ENCODE results near the gene CDO1.

Gene CDO1

GRCh38 chr5:115817386-115817785 is 927 bp upstream of the CDO1 start:
- no peak for DNase-seq (ENCODE audit: extremely low read depth, low read depth)
- no peak overlapping the region for H3K4me3 ChIP-seq (replicated peaks; ENCODE audit: low read depth, low read length)

GRCh38 chr5:115815693-115816225 is 700 bp downstream of the CDO1 start:
- no peak for DNase-seq (ENCODE audit: extremely low read depth, low read depth)
- TF ChIP-seq CTCF (IDR thresholded peaks at IDR 0.05; ENCODE audit: low read depth, low read length, missing control alignments), result no peak
- peak overlapping the region; percentile 46 for H3K4me3 ChIP-seq (replicated peaks; ENCODE audit: low read depth, low read length)

More at GRCh38 chr5:115817386-115817785, 927 bp upstream of the CDO1 start:
- TF ChIP-seq CTCF (IDR thresholded peaks at IDR 0.05; ENCODE audit: low read depth, low read length, missing control alignments), result no peak

- no peak for DNase-seq (ENCODE audit: extremely low read depth, low read depth)
- no peak for TF ChIP-seq CTCF (IDR thresholded peaks at IDR 0.05; ENCODE audit: low read depth, low read length, missing control alignments)
- peak overlapping the region; percentile 46; the same call in 1 of the 2 replicates for H3K4me3 ChIP-seq (replicated peaks; ENCODE audit: low read depth, low read length)
These were observed 1.3 kb downstream of the CDO1 start for GRCh38 chr5:115815006-115815692.

- DNase-seq (ENCODE audit: extremely low read depth, low read depth), result no peak
- no peak for TF ChIP-seq CTCF (IDR thresholded peaks at IDR 0.05; ENCODE audit: low read depth, low read length, missing control alignments)
- no peak overlapping the region for H3K4me3 ChIP-seq (replicated peaks; ENCODE audit: low read depth, low read length)
These were observed 2.7 kb downstream of the CDO1 start for GRCh38 chr5:115813719-115814118.

GRCh38 chr5:115812372-115812771 is 4.1 kb downstream of the CDO1 start:
- no peak for DNase-seq (ENCODE audit: extremely low read depth, low read depth)
- no peak for TF ChIP-seq CTCF (IDR thresholded peaks at IDR 0.05; ENCODE audit: low read depth, low read length, missing control alignments)
- H3K4me3 ChIP-seq (replicated peaks; ENCODE audit: low read depth, low read length), result no peak overlapping the region

- no peak for TF ChIP-seq CTCF (IDR thresholded peaks at IDR 0.05; ENCODE audit: low read depth, low read length, missing control alignments)
- H3K4me3 ChIP-seq (replicated peaks; ENCODE audit: low read depth, low read length), result no peak overlapping the region
These were observed 5.1 kb downstream of the CDO1 start for GRCh38 chr5:115811406-115811805.

More at GRCh38 chr5:115811406-115811805, 5.1 kb downstream of the CDO1 start:
- DNase-seq (ENCODE audit: extremely low read depth, low read depth), result no peak
